Measurements from ENCODE around the gene C16orf46. TPM values are rescaled to one million over a fixed set of nuclear protein-coding genes. Genes with fewer than 3 reads are reported as not detected.

C16orf46 gene
- total RNA-seq, 1 experiment from 2014 or later: 1.7 TPM

GRCh38 chr16:81040842-81041241 is 36.2 kb downstream of the C16orf46 start:
- Histone ChIP-seq H3K4me2 (ENCODE audit: low read length) (no peak overlapping the region), H3K9ac (ENCODE audit: low read length) (no peak overlapping the region), H3K9me2 (ENCODE audit: insufficient read depth) (no peaks in the 10 kb centered on the region), H3K79me2 (ENCODE audit: insufficient read depth, low read length) (peaks cover 46% of the 10 kb centered on the region), H3K27me3 (ENCODE audit: insufficient read depth, low read length) (no peaks in the 10 kb centered on the region), H3K27ac (ENCODE audit: low read depth, low read length) (no peak overlapping the region), H4K20me1 (ENCODE audit: insufficient read depth) (no peaks in the 10 kb centered on the region), H3K4me1 (ENCODE audit: control insufficient read depth in 1 of 2, insufficient read depth in 2 of 2, low read length in 2 of 2) (peaks cover 5 to 9% of the 10 kb centered on the region in 2 experiments; a peak in 3 of 4 replicates), H3K9me3 (ENCODE audit: control insufficient read depth in 1 of 2, insufficient read depth in 1 of 2, low read depth in 1 of 2, low read length in 2 of 2) (no peaks in the 10 kb centered on the region), H3K36me3 (ENCODE audit: control insufficient read depth in 1 of 2, insufficient read depth in 2 of 2, low read length in 2 of 2) (peaks cover 40% of the 10 kb centered on the region in 2 experiments; a peak in 3 of 4 replicates), H3K4me3 (replicated peaks in 1 of 2; ENCODE audit: low read depth in 1 of 2, low read length in 2 of 2) (no peak overlapping the region), H2AFZ (ENCODE audit: low read depth, low read length, poor library complexity, severe bottlenecking) (no peak overlapping the region)
- intact Hi-C loops (cut with micrococcal nuclease): loop anchor here (1.0 kb wide), 1 partner anchor 100 kb away; no protein-coding TSS in a partner anchor
- ATAC-seq (no peak), DNase-seq (ENCODE audit: low read depth, low spot score) (no peak)
- CTCF ChIA-PET: no interaction called here
- no TSS peak for BruUV-seq (replicated peaks)
- POLR2A ChIA-PET: no interaction called here
- RAD21 ChIA-PET (ENCODE audit: low non-redundant PET in 1 of 2, low total read pairs in 2 of 2, uncharacterized antibody in 2 of 2, unreplicated experiment in 2 of 2): no interaction called here
- TF ChIP-seq CTCF (IDR thresholded peaks at IDR 0.05 in 2 of 3, conservative IDR thresholded peaks at IDR 0.05 in 1 of 3; ENCODE audit: borderline replicate concordance in 1 of 3, insufficient read depth in 1 of 3, low read depth in 2 of 3, low read length in 2 of 3) (no peak), SIN3A (IDR thresholded peaks at IDR 0.05; ENCODE audit: low read depth) (no peak), YY1 (IDR thresholded peaks at IDR 0.05; ENCODE audit: extremely low read depth, insufficient replicate concordance, low read depth, low read length) (no peak), ATF3 (IDR thresholded peaks at IDR 0.05) (no peak), EGR1 (IDR thresholded peaks at IDR 0.05; ENCODE audit: low read depth) (no peak), ZFX (IDR thresholded peaks at IDR 0.05) (no peak), POLR2AphosphoS5 (IDR thresholded peaks at IDR 0.05; ENCODE audit: low read depth, low read length) (no peak), JUND (IDR thresholded peaks at IDR 0.05) (no peak), ZBTB33 (IDR thresholded peaks at IDR 0.05; ENCODE audit: extremely low read depth, insufficient replicate concordance, low read length) (no peak), RAD21 (IDR thresholded peaks at IDR 0.05; ENCODE audit: low read depth) (no peak), EZH2phosphoT487 (IDR thresholded peaks at IDR 0.05; ENCODE audit: borderline replicate concordance) (no peak), ZNF274 (IDR thresholded peaks at IDR 0.05; ENCODE audit: low read depth, low read length) (no peak), SRF (IDR thresholded peaks at IDR 0.05; ENCODE audit: low read depth) (no peak), REST (IDR thresholded peaks at IDR 0.05; ENCODE audit: low read depth) (no peak), EZH2 (IDR thresholded peaks at IDR 0.05) (no peak)
